ENCODE data around the gene ULBP1.
A peak's percentile ranks its signal among the peaks of the same experiment; 100 is the strongest.
"Not testable (repeated sequence)": the region's sequence is repeated elsewhere in the genome, so short reads cannot be mapped to it uniquely, and the experiment has no call there.

ULBP1 gene

GRCh38 chr6:149977221-149977620 lies 13.5 kb downstream of the ULBP1 start:
- DNase-seq (ENCODE audit: low read depth), result no peak

- DNase-seq (ENCODE audit: low read depth), result no peak
These were observed 14.9 kb downstream of the ULBP1 start for GRCh38 chr6:149978610-149979009.

GRCh38 chr6:149979293-149979692 lies 15.6 kb downstream of the ULBP1 start:
- DNase-seq (ENCODE audit: low read depth), result no peak

DNA sequence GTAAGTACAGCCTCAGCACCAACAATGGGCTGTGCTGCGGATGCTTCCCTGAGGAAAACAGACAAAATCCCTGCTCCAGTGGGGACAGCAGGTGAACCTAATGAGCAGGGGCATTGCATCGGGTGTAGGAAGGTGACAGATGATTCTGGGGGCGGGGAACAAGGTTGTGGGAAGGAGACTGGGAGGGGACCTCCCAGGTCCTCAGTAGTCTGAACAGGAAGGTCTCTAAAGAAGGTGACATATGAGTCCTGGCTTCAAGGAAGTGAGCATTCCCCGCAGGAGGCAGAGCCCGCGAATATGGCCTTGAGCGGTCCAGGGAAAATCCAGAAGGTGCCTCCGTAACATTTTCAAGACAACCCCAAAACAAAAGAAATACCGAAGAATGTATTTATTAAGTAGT lies 19.4 kb downstream of the ULBP1 start:
- no peak for DNase-seq (ENCODE audit: low read depth)

GRCh38 chr6:149984773-149985172 lies 21.0 kb downstream of the ULBP1 start:
- no peak for DNase-seq (ENCODE audit: low read depth)

DNA sequence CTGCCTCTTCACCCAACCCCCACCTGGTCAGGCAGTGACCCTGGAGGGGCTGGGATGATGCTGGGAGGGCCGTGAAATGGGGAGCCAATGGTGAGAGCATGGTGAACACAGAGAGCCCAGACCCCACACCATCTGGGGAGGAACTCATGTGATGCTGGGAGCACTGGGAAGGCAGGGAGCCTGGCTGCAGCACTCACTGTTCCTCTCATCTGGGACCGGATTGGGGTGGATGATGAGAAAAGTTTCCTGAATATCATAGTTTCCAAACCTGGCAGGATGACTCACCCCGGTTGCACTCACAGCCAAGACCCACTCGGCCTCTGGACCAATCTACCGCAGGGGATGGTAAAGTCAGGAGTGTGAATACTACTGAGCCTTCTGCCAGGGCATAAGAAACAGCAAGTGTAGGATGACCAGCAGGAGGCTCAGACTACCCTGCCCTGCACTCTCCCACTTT lies 21.8 kb downstream of the ULBP1 start:
- DNase-seq (ENCODE audit: low read depth), result peak; percentile 30

DNA sequence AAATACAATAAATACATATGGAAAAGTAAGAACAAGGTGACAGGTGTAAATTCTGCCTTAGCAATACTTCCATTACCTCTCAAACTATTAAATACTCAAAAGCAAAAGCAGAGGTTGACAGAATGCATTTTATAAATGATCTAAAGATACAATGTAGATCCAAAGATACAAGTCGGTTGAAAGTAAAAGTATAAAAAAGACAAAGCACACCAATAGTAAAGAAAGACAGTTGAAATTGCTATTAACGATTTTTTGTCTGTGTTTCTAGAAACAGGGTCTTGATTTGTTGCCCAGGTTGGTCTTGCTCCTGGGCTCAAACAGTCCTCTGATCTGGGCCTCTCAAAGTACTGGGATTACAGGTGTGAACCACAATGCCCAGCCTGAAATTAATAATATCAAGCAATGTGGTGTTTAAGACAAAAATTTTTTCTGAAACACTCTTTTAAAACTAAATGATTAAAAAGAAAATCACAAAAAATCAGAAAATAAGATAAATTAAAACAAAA lies 23.9 kb downstream of the ULBP1 start:
- no peak for DNase-seq (ENCODE audit: low read depth)

- DNase-seq (ENCODE audit: low read depth), result no peak
These were observed 25.0 kb downstream of the ULBP1 start for GRCh38 chr6:149988550-149989346.

DNA sequence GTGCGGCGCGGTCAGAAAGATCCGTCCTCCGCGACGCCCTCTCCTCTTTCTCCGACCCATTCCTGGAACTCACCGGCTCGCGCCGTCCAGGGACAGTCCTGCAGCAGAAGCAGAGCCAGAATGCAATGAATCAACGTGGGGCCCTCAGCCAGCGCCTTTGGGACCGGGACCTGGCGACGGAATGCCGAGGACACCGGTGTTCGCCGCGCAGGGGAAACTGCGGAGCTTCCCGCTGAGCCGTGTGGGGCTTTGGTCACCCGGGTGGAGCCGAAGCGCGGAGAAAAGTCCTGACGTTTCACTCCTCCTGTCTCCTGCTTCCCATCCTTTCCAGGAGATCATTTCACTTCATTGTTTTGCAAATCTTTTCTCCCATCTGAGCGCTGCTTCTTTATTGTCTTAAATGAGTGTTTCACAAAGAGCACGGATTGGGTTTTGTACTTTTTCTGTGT lies 26.5 kb downstream of the ULBP1 start:
- DNase-seq (ENCODE audit: low read depth), result peak; percentile 8

DNA sequence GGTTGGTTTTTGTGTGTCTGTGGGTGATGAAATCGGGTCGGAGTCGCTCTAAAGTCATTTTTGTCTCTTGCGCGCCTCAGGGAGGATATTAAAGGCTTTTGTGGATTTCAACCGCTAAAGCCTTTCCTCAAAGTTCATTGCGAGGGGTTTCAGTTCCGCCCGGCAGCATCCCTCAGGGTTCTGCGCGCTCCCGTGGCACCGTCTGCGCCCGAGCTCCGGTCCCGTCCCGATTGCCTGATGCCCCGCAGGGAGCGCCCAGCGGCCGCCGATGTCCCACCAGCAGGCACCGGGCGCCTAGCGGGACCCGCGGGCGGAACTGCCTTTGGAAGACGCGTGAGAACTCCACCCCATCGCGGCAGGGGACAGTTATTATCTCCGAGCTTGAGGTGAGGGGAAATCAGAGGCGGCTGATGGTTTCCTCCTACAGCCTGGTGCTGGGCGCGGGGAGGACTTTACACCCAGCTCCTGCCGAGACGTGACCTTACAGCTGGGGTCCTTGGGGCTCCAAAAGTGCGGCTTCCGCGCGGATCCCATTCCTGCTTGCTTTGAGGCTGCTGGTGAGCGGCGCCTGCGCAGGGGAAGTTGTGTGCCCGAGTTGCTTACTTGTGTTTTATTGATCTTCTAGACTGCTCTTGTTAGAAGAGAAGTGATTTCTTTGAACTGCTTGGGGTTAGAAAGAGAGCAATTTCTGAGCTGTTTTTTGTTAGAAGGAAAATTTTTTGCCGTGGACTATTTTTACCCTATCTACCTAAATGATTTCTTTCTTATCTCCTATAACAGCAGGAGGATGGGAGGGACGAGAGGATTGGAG lies 27.1 kb downstream of the ULBP1 start:
- peak; percentile 23 for DNase-seq (ENCODE audit: low read depth)

GRCh38 chr6:149991472-149991795 lies 27.7 kb downstream of the ULBP1 start:
- DNase-seq (ENCODE audit: low read depth), result not testable (repeated sequence)

GRCh38 chr6:149991838-149992237 lies 28.1 kb downstream of the ULBP1 start:
- no peak for DNase-seq (ENCODE audit: low read depth)

DNA sequence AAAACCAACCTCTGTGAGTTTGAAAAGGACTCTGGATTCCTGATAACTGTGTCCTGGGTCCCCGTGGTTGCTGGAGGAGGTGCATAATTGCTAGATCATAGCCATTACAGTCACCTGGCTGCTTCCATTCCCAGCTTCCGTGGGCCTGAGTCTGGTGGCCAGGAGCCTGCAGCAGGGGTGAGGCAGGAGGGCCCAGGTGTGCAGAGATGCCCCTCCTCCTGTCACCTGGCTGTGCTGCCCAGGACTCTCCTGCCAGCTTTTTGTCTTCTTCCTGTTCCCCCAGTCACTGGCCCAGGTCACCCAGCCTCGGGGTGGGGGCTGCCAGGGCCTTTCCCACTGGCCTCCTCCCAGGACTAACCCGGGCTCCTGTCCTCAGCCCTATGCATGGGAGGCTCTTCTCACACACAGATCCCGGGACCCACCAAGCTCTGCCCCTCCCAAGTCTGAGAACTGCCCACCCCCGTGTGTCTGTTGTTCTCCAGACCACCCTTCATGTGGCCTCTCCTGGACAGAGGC lies 31.6 kb downstream of the ULBP1 start:
- no peak for DNase-seq (ENCODE audit: low read depth)

- DNase-seq (ENCODE audit: low read depth), result no peak
These were observed 32.2 kb downstream of the ULBP1 start for GRCh38 chr6:149995971-149996370.

GRCh38 chr6:149999636-150000035 lies 35.9 kb downstream of the ULBP1 start:
- no peak for DNase-seq (ENCODE audit: low read depth)

GRCh38 chr6:150001295-150002008 lies 37.7 kb downstream of the ULBP1 start:
- no peak for DNase-seq (ENCODE audit: low read depth)

DNA sequence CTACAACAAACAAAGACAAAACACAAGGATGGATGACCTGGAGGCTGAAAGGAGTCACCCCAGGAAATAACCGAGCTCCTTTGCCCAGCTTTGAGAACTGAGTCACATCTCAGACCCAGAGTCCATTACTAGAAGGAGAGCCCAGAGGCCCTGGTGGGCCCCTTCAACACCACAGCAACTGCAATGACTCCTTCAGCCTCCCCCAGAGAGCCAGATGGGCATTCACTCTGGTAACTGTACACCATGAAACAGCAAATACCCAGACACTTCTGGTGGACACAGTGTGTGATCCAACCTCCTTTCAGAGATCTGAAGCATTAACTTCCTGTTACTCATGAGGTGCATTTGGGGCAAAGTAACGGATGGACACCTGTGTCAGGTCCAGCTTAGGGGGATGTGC lies 39.0 kb downstream of the ULBP1 start:
- DNase-seq (ENCODE audit: low read depth), result no peak

GRCh38 chr6:150003599-150003998 lies 39.9 kb downstream of the ULBP1 start:
- DNase-seq (ENCODE audit: low read depth), result not testable (repeated sequence)

DNA sequence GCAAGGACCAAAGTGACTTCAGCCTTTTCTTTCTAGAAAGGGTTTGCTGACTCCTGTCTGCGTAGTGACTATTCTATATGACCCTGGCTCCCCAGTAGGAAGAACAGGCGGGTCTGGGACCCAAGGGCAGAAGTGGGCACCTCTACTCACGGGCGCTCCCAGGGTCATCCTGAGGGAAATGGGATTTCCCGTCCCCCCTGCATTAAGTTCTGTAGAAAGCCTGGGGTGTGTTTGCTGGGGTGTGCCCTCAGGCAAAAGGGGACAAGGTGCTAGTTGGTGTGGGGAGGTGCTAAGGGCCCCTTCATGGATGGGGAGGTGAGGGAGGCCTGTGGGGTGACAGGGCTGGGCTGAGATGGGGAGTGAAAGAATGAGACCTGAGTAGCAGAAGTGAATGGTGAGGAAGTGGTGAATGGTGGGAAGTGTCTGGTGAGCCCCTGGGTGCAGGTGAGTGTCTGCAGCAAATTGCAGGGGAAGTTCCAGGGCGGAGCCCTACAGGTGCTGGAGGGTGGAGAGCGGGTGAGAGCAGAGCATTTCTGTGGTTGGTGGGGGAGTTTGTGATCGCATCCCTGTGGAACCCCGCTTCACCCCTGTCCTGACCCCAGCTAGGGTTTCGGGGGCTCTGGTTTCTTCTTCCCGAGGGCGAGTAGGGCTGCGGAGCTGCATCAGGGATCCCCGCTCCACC lies 40.5 kb downstream of the ULBP1 start:
- no peak for DNase-seq (ENCODE audit: low read depth)

DNA sequence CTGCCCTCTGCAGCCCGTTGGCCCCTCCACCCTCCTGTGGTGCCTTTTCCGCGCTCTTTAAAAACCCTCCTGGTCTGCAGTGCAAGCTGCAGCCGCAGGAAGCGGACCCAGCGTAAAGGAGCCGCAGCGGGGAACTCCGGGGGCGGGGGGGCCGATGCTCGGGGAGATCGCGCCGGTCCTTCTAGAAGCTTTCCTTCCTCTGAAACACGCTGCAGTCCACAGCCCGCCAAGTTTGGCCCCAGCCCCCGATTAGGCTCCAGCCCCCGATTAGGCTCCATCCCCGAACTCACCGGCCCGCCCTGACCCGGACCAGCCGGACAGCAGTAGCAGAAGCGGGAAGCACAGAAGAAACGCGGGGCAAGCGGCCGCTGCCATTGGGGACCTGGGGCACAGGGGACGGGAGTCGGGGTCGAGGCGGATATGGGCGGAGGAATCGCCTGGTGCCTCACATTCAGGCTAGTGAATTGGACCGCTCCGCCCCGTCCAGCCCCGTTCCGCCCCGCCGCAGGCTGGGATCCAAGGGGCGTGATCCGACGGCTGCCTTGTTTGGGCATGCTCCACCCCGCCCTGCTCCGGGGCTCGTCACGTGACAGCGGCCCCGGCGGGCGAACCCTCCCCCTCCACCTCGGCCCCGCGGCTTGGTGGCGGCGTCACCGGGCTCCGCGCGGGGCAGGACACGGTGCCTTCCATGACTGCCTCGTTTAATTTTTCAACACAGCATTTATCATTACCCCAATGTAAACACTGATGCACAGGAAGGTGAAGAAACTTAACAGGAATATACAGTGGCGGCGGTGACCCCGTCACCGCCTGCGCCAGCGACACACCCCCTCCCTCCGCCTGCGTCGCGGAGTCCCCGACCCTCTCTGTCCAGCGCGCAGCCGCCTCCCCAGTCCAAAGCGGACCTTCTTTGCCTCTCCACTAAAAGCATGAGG lies 41.3 kb downstream of the ULBP1 start:
- DNase-seq (ENCODE audit: low read depth), result peak; percentile 94
